ENCODE results near the gene RHOBTB3. TPM values are rescaled to one million over a fixed set of nuclear protein-coding genes. Genes with fewer than 3 reads are reported as not detected.

The RHOBTB3 gene
- total and polyA plus RNA-seq, 4 donors: 10.5 to 59.8 (median 39.8) TPM

DNA sequence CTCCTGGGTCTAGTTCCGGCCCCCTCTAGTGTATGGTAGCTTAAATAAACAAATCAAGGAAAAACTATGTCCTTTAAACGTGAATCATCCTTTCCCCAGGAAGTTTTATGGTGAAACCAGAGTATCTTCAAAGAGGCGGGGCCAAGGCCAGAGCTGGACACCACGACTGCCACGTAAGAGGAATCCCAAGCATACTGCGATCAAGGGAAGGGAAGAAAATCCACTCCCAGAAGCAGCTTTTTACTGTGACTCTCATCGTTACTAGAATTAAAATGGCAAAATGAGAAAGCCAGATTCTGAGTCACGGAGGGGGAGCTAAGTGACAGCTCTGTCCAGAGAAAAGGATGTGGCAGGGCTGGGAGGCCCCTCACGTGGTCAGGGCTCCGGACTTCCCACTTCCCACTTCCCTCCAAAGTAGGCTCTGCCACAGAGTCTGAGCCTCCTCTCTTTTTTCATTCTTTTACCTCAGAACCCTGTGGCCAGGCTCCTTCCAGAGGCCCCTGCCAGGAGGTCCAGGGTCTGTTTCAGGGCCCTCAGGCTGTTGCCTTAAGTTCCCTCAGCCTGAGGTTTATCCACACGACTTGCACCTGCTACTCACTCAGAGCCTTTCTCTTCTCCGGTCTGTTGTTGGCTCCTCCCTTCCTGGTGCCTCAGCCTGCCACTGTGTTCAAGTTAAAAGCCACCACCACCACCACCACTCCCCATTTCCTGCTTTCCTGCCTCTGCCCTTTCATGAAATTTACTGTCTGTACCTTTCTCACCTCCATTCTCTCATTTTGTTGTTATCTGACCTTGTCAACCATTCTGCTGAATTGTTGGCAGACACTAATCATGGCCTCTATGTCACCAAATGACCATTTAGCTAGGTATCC, 92.8 kb downstream of the RHOBTB3 start:
- no peaks in the 10 kb centered on the region for H3K27me3 ChIP-seq (ENCODE audit: control insufficient read depth in 4 of 4, insufficient read depth in 4 of 4, low read length in 3 of 4)
- peak overlapping the region; percentile 74 to 90 for H3K27ac ChIP-seq (ENCODE audit: low read depth in 1 of 2, low read length in 2 of 2)
- TF ChIP-seq HNF4G (IDR thresholded peaks at IDR 0.05) (no peak), EGR1 (IDR thresholded peaks at IDR 0.05; ENCODE audit: low read depth in 2 of 2) (peak in 1 of 2 donors; percentile 9), RAD21 (IDR thresholded peaks at IDR 0.05) (no peak), FOXA2 (IDR thresholded peaks at IDR 0.05) (no peak), HNF4A (conservative IDR thresholded peaks at IDR 0.05) (no peak), NR2F2 (IDR thresholded peaks at IDR 0.05) (no peak), YY1 (IDR thresholded peaks at IDR 0.05) (peak; percentile 51), TAF1 (conservative IDR thresholded peaks at IDR 0.05) (no peak), JUND (IDR thresholded peaks at IDR 0.05) (peak; percentile 46 to 70), FOXA1 (IDR thresholded peaks at IDR 0.05) (no peak)
- TF ChIP-seq, protein P1, sequence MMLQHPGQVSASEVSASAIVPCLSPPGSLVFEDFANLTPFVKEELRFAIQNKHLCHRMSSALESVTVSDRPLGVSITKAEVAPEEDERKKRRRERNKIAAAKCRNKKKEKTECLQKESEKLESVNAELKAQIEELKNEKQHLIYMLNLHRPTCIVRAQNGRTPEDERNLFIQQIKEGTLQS (IDR thresholded peaks at IDR 0.05): no peak
- TF ChIP-seq, protein P2, sequence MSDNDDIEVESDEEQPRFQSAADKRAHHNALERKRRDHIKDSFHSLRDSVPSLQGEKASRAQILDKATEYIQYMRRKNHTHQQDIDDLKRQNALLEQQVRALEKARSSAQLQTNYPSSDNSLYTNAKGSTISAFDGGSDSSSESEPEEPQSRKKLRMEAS (IDR thresholded peaks at IDR 0.05): peak; percentile 68
- TF ChIP-seq, protein P3, sequence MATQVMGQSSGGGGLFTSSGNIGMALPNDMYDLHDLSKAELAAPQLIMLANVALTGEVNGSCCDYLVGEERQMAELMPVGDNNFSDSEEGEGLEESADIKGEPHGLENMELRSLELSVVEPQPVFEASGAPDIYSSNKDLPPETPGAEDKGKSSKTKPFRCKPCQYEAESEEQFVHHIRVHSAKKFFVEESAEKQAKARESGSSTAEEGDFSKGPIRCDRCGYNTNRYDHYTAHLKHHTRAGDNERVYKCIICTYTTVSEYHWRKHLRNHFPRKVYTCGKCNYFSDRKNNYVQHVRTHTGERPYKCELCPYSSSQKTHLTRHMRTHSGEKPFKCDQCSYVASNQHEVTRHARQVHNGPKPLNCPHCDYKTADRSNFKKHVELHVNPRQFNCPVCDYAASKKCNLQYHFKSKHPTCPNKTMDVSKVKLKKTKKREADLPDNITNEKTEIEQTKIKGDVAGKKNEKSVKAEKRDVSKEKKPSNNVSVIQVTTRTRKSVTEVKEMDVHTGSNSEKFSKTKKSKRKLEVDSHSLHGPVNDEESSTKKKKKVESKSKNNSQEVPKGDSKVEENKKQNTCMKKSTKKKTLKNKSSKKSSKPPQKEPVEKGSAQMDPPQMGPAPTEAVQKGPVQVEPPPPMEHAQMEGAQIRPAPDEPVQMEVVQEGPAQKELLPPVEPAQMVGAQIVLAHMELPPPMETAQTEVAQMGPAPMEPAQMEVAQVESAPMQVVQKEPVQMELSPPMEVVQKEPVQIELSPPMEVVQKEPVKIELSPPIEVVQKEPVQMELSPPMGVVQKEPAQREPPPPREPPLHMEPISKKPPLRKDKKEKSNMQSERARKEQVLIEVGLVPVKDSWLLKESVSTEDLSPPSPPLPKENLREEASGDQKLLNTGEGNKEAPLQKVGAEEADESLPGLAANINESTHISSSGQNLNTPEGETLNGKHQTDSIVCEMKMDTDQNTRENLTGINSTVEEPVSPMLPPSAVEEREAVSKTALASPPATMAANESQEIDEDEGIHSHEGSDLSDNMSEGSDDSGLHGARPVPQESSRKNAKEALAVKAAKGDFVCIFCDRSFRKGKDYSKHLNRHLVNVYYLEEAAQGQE (IDR thresholded peaks at IDR 0.05): peak; percentile 10
- TF ChIP-seq, protein P4, sequence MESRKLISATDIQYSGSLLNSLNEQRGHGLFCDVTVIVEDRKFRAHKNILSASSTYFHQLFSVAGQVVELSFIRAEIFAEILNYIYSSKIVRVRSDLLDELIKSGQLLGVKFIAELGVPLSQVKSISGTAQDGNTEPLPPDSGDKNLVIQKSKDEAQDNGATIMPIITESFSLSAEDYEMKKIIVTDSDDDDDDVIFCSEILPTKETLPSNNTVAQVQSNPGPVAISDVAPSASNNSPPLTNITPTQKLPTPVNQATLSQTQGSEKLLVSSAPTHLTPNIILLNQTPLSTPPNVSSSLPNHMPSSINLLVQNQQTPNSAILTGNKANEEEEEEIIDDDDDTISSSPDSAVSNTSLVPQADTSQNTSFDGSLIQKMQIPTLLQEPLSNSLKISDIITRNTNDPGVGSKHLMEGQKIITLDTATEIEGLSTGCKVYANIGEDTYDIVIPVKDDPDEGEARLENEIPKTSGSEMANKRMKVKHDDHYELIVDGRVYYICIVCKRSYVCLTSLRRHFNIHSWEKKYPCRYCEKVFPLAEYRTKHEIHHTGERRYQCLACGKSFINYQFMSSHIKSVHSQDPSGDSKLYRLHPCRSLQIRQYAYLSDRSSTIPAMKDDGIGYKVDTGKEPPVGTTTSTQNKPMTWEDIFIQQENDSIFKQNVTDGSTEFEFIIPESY (IDR thresholded peaks at IDR 0.05): no peak
- peak overlapping the region in 1 of 2 donors; percentile 36 for H3K9ac ChIP-seq (ENCODE audit: low read depth in 1 of 2, low read length in 2 of 2)
- H3K36me3 ChIP-seq (ENCODE audit: control insufficient read depth in 4 of 4, insufficient read depth in 3 of 4, low read depth in 1 of 4, low read length in 3 of 4): no peaks in the 10 kb centered on the region
- no peak for DNase-seq (ENCODE audit: low spot score)
- no peaks in the 10 kb centered on the region for H3K9me3 ChIP-seq (ENCODE audit: control insufficient read depth in 4 of 4, low read length in 3 of 4)
- peaks cover 3 to 67% (median 42%) of the 10 kb centered on the region in 4 donors for H3K4me1 ChIP-seq (ENCODE audit: control insufficient read depth in 4 of 4, insufficient read depth in 4 of 4, low read length in 3 of 4)
- 46% methylated on average over 12 of the region's 12 CpGs for WGBS
- no peak overlapping the region for H3K4me3 ChIP-seq (ENCODE audit: low read depth in 1 of 3, low read length in 3 of 3)

DNA sequence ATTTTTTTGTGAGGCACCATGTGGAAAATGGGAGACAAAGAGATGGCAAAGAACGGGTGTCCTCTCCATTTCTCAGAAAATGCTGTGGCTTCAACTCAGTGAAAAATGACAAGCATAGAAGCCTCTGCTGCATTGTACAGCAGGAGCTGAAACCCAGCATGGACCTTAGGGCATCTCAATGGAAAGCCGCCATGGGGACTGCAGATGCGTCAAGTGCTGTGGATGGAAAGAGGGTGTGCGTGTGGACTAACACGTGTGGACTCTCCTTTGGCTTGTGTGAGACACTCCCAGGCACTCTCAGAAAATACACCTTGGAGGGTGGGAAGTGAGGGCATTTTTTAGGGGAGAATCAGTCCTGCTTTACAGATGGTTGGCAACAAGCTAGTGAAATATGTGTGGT, 93.6 kb downstream of the RHOBTB3 start:
- H3K4me1 ChIP-seq (ENCODE audit: control insufficient read depth in 4 of 4, insufficient read depth in 4 of 4, low read length in 3 of 4): peaks cover 3 to 62% (median 37%) of the 10 kb centered on the region in 4 donors
- DNase-seq (ENCODE audit: low spot score): no peak
- no peak for TF ChIP-seq GABPA (IDR thresholded peaks at IDR 0.05 in 1 of 2, conservative IDR thresholded peaks at IDR 0.05 in 1 of 2)
- TF ChIP-seq, protein P5, sequence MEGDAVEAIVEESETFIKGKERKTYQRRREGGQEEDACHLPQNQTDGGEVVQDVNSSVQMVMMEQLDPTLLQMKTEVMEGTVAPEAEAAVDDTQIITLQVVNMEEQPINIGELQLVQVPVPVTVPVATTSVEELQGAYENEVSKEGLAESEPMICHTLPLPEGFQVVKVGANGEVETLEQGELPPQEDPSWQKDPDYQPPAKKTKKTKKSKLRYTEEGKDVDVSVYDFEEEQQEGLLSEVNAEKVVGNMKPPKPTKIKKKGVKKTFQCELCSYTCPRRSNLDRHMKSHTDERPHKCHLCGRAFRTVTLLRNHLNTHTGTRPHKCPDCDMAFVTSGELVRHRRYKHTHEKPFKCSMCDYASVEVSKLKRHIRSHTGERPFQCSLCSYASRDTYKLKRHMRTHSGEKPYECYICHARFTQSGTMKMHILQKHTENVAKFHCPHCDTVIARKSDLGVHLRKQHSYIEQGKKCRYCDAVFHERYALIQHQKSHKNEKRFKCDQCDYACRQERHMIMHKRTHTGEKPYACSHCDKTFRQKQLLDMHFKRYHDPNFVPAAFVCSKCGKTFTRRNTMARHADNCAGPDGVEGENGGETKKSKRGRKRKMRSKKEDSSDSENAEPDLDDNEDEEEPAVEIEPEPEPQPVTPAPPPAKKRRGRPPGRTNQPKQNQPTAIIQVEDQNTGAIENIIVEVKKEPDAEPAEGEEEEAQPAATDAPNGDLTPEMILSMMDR (IDR thresholded peaks at IDR 0.05; ENCODE audit: low read depth, low read length, missing input control): no peak
- no peak for TF ChIP-seq YY1 (IDR thresholded peaks at IDR 0.05)
- TF ChIP-seq, protein P4 (IDR thresholded peaks at IDR 0.05): no peak
- TF ChIP-seq, protein P3 (IDR thresholded peaks at IDR 0.05): no peak
- TF ChIP-seq RAD21 (IDR thresholded peaks at IDR 0.05): no peak
- TF ChIP-seq RXRA (IDR thresholded peaks at IDR 0.05): no peak
- TF ChIP-seq FOXA2 (IDR thresholded peaks at IDR 0.05): no peak
- TF ChIP-seq JUND (IDR thresholded peaks at IDR 0.05): no peak

More for the DNA sequence above, 93.6 kb downstream of the RHOBTB3 start:
- H3K27ac ChIP-seq (ENCODE audit: low read depth in 1 of 2, low read length in 2 of 2): peak overlapping the region; percentile 74 to 90
- H3K9me3 ChIP-seq (ENCODE audit: control insufficient read depth in 4 of 4, low read length in 3 of 4): no peaks in the 10 kb centered on the region
- H3K9ac ChIP-seq (ENCODE audit: low read depth in 1 of 2, low read length in 2 of 2): no peak overlapping the region
- no peaks in the 10 kb centered on the region for H3K36me3 ChIP-seq (ENCODE audit: control insufficient read depth in 4 of 4, insufficient read depth in 3 of 4, low read depth in 1 of 4, low read length in 3 of 4)
- no peaks in the 10 kb centered on the region for H3K27me3 ChIP-seq (ENCODE audit: control insufficient read depth in 4 of 4, insufficient read depth in 4 of 4, low read length in 3 of 4)
- 94% methylated on average over 5 of the region's 5 CpGs for WGBS
- H3K4me3 ChIP-seq (ENCODE audit: low read depth in 1 of 3, low read length in 3 of 3): no peak overlapping the region
